ENCODE results near the gene EYA4.

EYA4 gene

GRCh38 chr6:133288662-133289061 lies 47.5 kb downstream of the EYA4 start:
- no peaks in the 10 kb centered on the region for H3K4me1 Mint-ChIP-seq (ENCODE audit: low read depth)
- intact Hi-C loops (cut with micrococcal nuclease) = no loop called here
- no peak overlapping the region for H3K27ac Mint-ChIP-seq
- no peak overlapping the region for H3K4me3 Mint-ChIP-seq
- no peaks in the 10 kb centered on the region for H3K36me3 Mint-ChIP-seq (ENCODE audit: low read depth)
- no peaks in the 10 kb centered on the region for H3K9me3 Mint-ChIP-seq
- H3K27me3 Mint-ChIP-seq = no peaks in the 10 kb centered on the region

DNA sequence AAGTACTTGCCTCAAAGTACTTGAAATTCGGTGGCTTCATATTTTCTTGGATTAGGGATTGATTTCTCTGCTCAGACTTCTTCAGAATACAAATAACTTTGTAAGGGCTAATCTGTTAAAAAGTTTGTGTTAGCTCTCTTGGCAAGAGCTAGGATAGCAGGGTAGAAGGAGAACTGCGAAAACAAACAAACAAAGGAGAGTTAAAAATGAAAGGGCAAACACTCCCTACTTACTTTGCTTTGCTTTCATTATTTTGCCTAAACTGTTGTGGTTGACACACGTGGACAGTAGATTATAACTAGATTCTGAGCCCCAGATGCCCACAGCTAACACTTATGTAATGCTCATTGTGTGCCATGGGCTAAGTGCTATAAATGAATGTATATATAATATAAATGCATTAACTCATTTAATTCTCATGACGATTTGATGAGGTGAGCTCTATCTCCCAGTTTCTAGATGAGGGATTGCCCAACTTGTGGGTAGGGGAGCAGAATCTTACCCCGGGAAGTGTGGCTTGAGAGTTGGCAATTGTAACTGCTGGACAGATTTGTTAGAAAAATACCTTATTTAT lies 48.7 kb downstream of the EYA4 start:
- no peak overlapping the region for H3K27ac Mint-ChIP-seq
- no peaks in the 10 kb centered on the region for H3K27me3 Mint-ChIP-seq
- no peaks in the 10 kb centered on the region for H3K4me1 Mint-ChIP-seq (ENCODE audit: low read depth)
- intact Hi-C loops (cut with micrococcal nuclease) = no loop called here
- no peaks in the 10 kb centered on the region for H3K36me3 Mint-ChIP-seq (ENCODE audit: low read depth)
- H3K9me3 Mint-ChIP-seq = no peaks in the 10 kb centered on the region
- no peak overlapping the region for H3K4me3 Mint-ChIP-seq

- H3K36me3 Mint-ChIP-seq (ENCODE audit: low read depth) = no peaks in the 10 kb centered on the region
- intact Hi-C loops (cut with micrococcal nuclease) = no loop called here
- H3K27ac Mint-ChIP-seq = no peak overlapping the region
- no peaks in the 10 kb centered on the region for H3K4me1 Mint-ChIP-seq (ENCODE audit: low read depth)
- no peaks in the 10 kb centered on the region for H3K27me3 Mint-ChIP-seq
- no peak overlapping the region for H3K4me3 Mint-ChIP-seq
- no peaks in the 10 kb centered on the region for H3K9me3 Mint-ChIP-seq
These were observed 49.8 kb downstream of the EYA4 start for GRCh38 chr6:133290930-133291329.

DNA sequence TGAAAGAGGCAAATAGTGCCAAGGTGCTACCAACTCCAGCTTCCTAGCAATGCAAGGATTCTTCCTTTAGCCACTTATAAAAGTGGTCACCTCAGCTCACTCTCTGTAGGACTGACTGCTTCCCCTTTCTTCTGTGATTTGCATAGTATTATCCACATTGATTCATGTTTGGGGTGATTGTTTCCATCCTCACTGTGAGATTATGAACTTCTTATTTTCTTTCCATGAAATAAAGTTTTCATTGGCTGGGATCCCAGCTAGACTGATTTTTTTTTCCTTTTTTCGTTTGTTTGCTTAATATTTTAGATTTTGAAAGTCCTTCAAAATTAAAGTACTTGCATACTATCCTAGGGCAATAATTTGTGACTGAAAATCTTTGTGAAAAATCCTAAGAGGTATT lies 50.5 kb downstream of the EYA4 start:
- Mint-ChIP-seq H3K36me3 (ENCODE audit: low read depth) (no peaks in the 10 kb centered on the region), H3K4me3 (no peak overlapping the region)

GRCh38 chr6:133297657-133298056 lies 56.5 kb downstream of the EYA4 start:
- Mint-ChIP-seq H3K4me1 (ENCODE audit: low read depth) (no peaks in the 10 kb centered on the region), H3K4me3 (no peak overlapping the region), H3K9me3 (no peaks in the 10 kb centered on the region)

More for the DNA sequence above, 50.5 kb downstream of the EYA4 start:
- no peaks in the 10 kb centered on the region for H3K9me3 Mint-ChIP-seq
- H3K4me1 Mint-ChIP-seq (ENCODE audit: low read depth) = no peaks in the 10 kb centered on the region
- intact Hi-C loops (cut with micrococcal nuclease) = no loop called here
- H3K27me3 Mint-ChIP-seq = no peaks in the 10 kb centered on the region
- no peak overlapping the region for H3K27ac Mint-ChIP-seq

DNA sequence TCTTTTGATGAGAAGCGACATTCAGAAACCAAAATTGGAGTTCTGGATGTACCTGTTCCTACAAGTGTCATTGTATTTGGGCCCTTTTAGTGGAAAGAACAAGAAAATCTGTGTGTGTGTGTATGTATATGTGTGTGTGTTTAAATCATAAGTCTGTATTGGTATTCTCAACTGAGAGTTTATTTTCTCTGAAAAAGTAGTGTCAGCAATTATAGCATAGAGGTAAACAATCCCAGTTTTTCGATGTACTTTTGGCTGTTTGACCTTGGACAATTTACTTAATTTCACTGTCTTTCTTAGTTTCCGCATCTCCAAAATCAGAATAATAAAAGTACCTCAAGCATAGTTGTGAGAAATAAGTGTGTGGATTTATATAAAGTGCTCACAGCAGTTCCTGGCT lies 57.2 kb downstream of the EYA4 start:
- H3K4me1 Mint-ChIP-seq (ENCODE audit: low read depth) = no peaks in the 10 kb centered on the region

More at GRCh38 chr6:133297657-133298056, 56.5 kb downstream of the EYA4 start:
- intact Hi-C loops (cut with micrococcal nuclease) = no loop called here
- H3K27me3 Mint-ChIP-seq = no peaks in the 10 kb centered on the region
- H3K36me3 Mint-ChIP-seq (ENCODE audit: low read depth) = no peaks in the 10 kb centered on the region
- no peak overlapping the region for H3K27ac Mint-ChIP-seq

GRCh38 chr6:133298801-133299200 lies 57.6 kb downstream of the EYA4 start:
- Mint-ChIP-seq H3K4me1 (ENCODE audit: low read depth) (no peaks in the 10 kb centered on the region), H3K27me3 (no peaks in the 10 kb centered on the region), H3K36me3 (ENCODE audit: low read depth) (no peaks in the 10 kb centered on the region), H3K27ac (no peak overlapping the region), H3K4me3 (no peak overlapping the region), H3K9me3 (no peaks in the 10 kb centered on the region)
- intact Hi-C loops (cut with micrococcal nuclease) = no loop called here

More for the DNA sequence above, 57.2 kb downstream of the EYA4 start:
- no peaks in the 10 kb centered on the region for H3K36me3 Mint-ChIP-seq (ENCODE audit: low read depth)
- no peak overlapping the region for H3K4me3 Mint-ChIP-seq
- no peak overlapping the region for H3K27ac Mint-ChIP-seq
- no peaks in the 10 kb centered on the region for H3K27me3 Mint-ChIP-seq
- H3K9me3 Mint-ChIP-seq = no peaks in the 10 kb centered on the region
- intact Hi-C loops (cut with micrococcal nuclease) = no loop called here

DNA sequence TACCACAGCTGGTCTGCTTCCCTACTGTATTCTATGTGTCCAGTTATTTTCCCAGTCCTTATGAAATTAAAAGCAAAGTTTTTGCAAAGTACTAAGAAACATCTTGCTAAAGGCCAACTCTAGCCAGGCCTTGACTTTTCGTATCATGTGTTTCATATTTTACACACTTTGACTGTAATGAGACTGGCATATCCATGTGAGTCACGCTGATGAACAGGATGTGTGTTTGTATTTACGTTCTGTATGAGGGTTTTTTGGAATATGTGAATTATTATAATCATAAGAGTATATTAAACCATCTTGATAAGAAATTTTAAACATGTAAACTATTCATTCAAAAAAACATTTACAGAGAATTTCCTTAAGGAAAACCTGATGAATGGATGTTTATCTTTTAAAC lies 59.7 kb downstream of the EYA4 start:
- Mint-ChIP-seq H3K9me3 (no peaks in the 10 kb centered on the region), H3K4me1 (ENCODE audit: low read depth) (no peaks in the 10 kb centered on the region), H3K4me3 (no peak overlapping the region), H3K36me3 (ENCODE audit: low read depth) (no peaks in the 10 kb centered on the region), H3K27me3 (no peaks in the 10 kb centered on the region), H3K27ac (no peak overlapping the region)
- intact Hi-C loops (cut with micrococcal nuclease) = no loop called here

- Mint-ChIP-seq H3K4me3 (no peak overlapping the region), H3K36me3 (ENCODE audit: low read depth) (no peaks in the 10 kb centered on the region), H3K9me3 (no peaks in the 10 kb centered on the region), H3K27me3 (no peaks in the 10 kb centered on the region), H3K4me1 (ENCODE audit: low read depth) (no peaks in the 10 kb centered on the region), H3K27ac (no peak overlapping the region)
- intact Hi-C loops (cut with micrococcal nuclease) = no loop called here
These were observed 60.7 kb downstream of the EYA4 start for GRCh38 chr6:133301835-133302234.

- Mint-ChIP-seq H3K9me3 (no peaks in the 10 kb centered on the region), H3K4me3 (no peak overlapping the region), H3K4me1 (ENCODE audit: low read depth) (no peaks in the 10 kb centered on the region), H3K27me3 (no peaks in the 10 kb centered on the region), H3K27ac (no peak overlapping the region), H3K36me3 (ENCODE audit: low read depth) (no peaks in the 10 kb centered on the region)
- intact Hi-C loops (cut with micrococcal nuclease) = no loop called here
These were observed 65.8 kb downstream of the EYA4 start for GRCh38 chr6:133306931-133307330.

- Mint-ChIP-seq H3K4me1 (ENCODE audit: low read depth) (no peaks in the 10 kb centered on the region), H3K4me3 (no peak overlapping the region), H3K9me3 (no peaks in the 10 kb centered on the region), H3K36me3 (ENCODE audit: low read depth) (no peaks in the 10 kb centered on the region), H3K27me3 (no peaks in the 10 kb centered on the region), H3K27ac (no peak overlapping the region)
- intact Hi-C loops (cut with micrococcal nuclease) = no loop called here
These were observed 68.4 kb downstream of the EYA4 start for GRCh38 chr6:133309579-133309978.

DNA sequence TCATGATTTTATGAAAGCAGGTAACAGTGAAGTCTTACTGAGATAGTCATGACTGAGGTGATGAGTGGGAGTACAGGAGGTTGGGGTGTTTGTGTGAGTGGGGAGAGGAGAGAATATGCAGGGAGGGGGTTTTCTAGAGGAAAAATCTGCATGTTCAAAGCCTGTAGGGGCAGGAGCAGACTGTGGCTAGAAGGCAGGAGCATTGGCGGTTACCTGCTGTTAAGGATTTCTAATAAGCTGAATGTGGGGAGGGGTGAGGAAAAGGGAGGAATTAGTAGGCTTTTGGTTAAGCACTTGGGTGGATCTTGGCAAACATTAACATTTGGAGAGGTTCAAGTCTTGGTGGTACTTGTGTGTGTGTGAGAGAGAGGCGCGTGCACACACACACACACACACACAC lies 70.8 kb downstream of the EYA4 start:
- H3K27ac Mint-ChIP-seq = no peak overlapping the region
- H3K36me3 Mint-ChIP-seq (ENCODE audit: low read depth) = no peaks in the 10 kb centered on the region

DNA sequence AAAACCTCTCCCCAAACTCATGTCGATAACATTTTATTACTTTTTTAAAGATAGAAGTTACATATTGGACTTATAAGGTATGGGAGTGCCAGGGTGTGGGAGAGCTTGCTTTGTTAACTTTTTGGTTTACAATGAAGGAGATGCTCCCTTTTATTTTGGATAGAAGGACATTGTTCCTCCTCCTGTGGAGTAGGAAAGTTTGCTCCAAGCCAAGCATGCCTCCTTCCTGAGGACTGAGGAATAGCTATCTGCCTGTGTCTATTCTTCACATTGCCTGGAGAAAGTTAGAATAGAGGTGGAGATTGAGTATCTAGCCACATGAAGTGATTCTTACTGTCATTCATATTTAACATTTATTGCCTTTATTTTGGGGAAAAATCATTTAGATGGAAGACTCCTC lies 71.9 kb downstream of the EYA4 start:
- Mint-ChIP-seq H3K4me3 (no peak overlapping the region), H3K4me1 (ENCODE audit: low read depth) (no peaks in the 10 kb centered on the region), H3K36me3 (ENCODE audit: low read depth) (no peaks in the 10 kb centered on the region), H3K9me3 (no peaks in the 10 kb centered on the region), H3K27me3 (no peaks in the 10 kb centered on the region), H3K27ac (no peak overlapping the region)
- intact Hi-C loops (cut with micrococcal nuclease) = no loop called here

More for the DNA sequence above, 70.8 kb downstream of the EYA4 start:
- intact Hi-C loops (cut with micrococcal nuclease) = no loop called here
- H3K9me3 Mint-ChIP-seq = no peaks in the 10 kb centered on the region
- no peaks in the 10 kb centered on the region for H3K27me3 Mint-ChIP-seq
- H3K4me1 Mint-ChIP-seq (ENCODE audit: low read depth) = no peaks in the 10 kb centered on the region
- H3K4me3 Mint-ChIP-seq = no peak overlapping the region

GRCh38 chr6:133314947-133315346 lies 73.8 kb downstream of the EYA4 start:
- Mint-ChIP-seq H3K4me3 (no peak overlapping the region), H3K36me3 (ENCODE audit: low read depth) (no peaks in the 10 kb centered on the region), H3K27me3 (no peaks in the 10 kb centered on the region), H3K27ac (no peak overlapping the region), H3K4me1 (ENCODE audit: low read depth) (no peaks in the 10 kb centered on the region), H3K9me3 (no peaks in the 10 kb centered on the region)
- intact Hi-C loops (cut with micrococcal nuclease) = no loop called here

- no peak overlapping the region for H3K4me3 Mint-ChIP-seq
- no peaks in the 10 kb centered on the region for H3K36me3 Mint-ChIP-seq (ENCODE audit: low read depth)
- no peaks in the 10 kb centered on the region for H3K4me1 Mint-ChIP-seq (ENCODE audit: low read depth)
- no peak overlapping the region for H3K27ac Mint-ChIP-seq
- no peaks in the 10 kb centered on the region for H3K27me3 Mint-ChIP-seq
- H3K9me3 Mint-ChIP-seq = no peaks in the 10 kb centered on the region
- intact Hi-C loops (cut with micrococcal nuclease) = no loop called here
These were observed 74.7 kb downstream of the EYA4 start for GRCh38 chr6:133315811-133316210.

Measured in dendritic cell treated with granulocyte-macrophage colony-stimulating factor and Interleukin-4, amounts not matched to agents 40 ng/mL and 50 ng/mL, for 4 days (primary cell).